Keratinocyte (primary cell): Measurements from ENCODE around the gene DBF4B. TPM values are rescaled to one million over a fixed set of nuclear protein-coding genes. Genes with fewer than 3 reads are reported as not detected.

Source experiments
- DNase-seq: peaks from one replicate; pipeline ENCODE4 v3.0.0-alpha.2; 2011; ENCODE audit warnings: low read depth, missing footprints, low spot score
- FAIRE-seq: peaks from 2 replicates; lab custom pipeline; 2011; peaks lifted over from hg19 to GRCh38; lab: Jason Lieb, UNC
- H2AFZ ChIP-seq: 2 replicates; pipeline ENCODE4 v1.6.0; 2012; ENCODE audit warnings: low read length, control low read depth, inconsistent platforms; ENCODE audit not compliant: control insufficient read depth
- H3K27ac ChIP-seq: 2 replicates; pipeline ENCODE4 v1.5.1; 2011; ENCODE audit warnings: low read length; ENCODE audit not compliant: control insufficient read depth, insufficient read depth
- H3K27me3 ChIP-seq: 3 replicates; pipeline ENCODE4 v1.6.0; 2011; ENCODE audit warnings: low read length; ENCODE audit not compliant: control insufficient read depth, insufficient read depth; ENCODE audit errors: extremely low read depth
- H3K36me3 ChIP-seq, 2 experiments: 2 replicates in 1 of 2; 3 replicates in 1 of 2; pipeline ENCODE4 v1.5.1; 2011; ENCODE audit warnings: low read length in 2 of 2, mild to moderate bottlenecking in 1 of 2; ENCODE audit not compliant: control insufficient read depth in 2 of 2, insufficient read depth in 2 of 2; ENCODE audit errors: extremely low read depth in 1 of 2
- H3K4me1 ChIP-seq: 3 replicates; pipeline ENCODE4 v1.5.1; 2011; ENCODE audit warnings: low read length; ENCODE audit not compliant: control insufficient read depth, insufficient read depth; ENCODE audit errors: extremely low read depth
- H3K4me2 ChIP-seq: 3 replicates; pipeline ENCODE4 v1.6.0; 2011; ENCODE audit warnings: low read depth, low read length; ENCODE audit not compliant: control insufficient read depth, insufficient read depth; ENCODE audit errors: extremely low read depth
- H3K4me3 ChIP-seq, 3 experiments: fragments of 200-600 bp in 1 of 3; sonication (generic) in 1 of 3; 2 replicates in 2 of 3; 3 replicates in 1 of 3; pipeline ENCODE4 v1.5.1; 2011 to 2016; ENCODE audit warnings: low read length in 3 of 3, mild to moderate bottlenecking in 3 of 3, control low read depth in 2 of 3, inconsistent platforms in 1 of 3, low read depth in 1 of 3, mixed read lengths in 1 of 3, mixed run types in 1 of 3, moderate library complexity in 1 of 3; ENCODE audit not compliant: control insufficient read depth in 2 of 3, insufficient read depth in 2 of 3; ENCODE audit errors: extremely low read depth in 1 of 3
- H3K79me2 ChIP-seq: 2 replicates; pipeline ENCODE4 v1.6.0; 2012; ENCODE audit warnings: low read length; ENCODE audit not compliant: control insufficient read depth, insufficient read depth
- H3K9ac ChIP-seq: 3 replicates; pipeline ENCODE4 v1.6.0; 2011; ENCODE audit warnings: low read length; ENCODE audit not compliant: control insufficient read depth, insufficient read depth; ENCODE audit errors: extremely low read depth
- H3K9me1 ChIP-seq: 3 replicates; pipeline ENCODE4 v1.6.0; 2011; ENCODE audit warnings: low read length; ENCODE audit not compliant: control insufficient read depth, insufficient read depth; ENCODE audit errors: extremely low read depth
- H3K9me3 ChIP-seq: 2 replicates; pipeline ENCODE4 v1.5.1; 2012; ENCODE audit warnings: low read depth, low read length; ENCODE audit not compliant: control insufficient read depth
- H4K20me1 ChIP-seq: 3 replicates; pipeline ENCODE4 v1.6.0; 2011; ENCODE audit warnings: low read length; ENCODE audit not compliant: control insufficient read depth, insufficient read depth; ENCODE audit errors: extremely low read depth
- CTCF ChIP-seq, 3 experiments: IDR thresholded peaks in 1 of 3; conservative IDR thresholded peaks in 1 of 3; optimal IDR thresholded peaks in 1 of 3; 2 replicates in 2 of 3; 3 replicates in 1 of 3; pipeline versions ENCODE3 to v1.5.1; 2011; ENCODE audit warnings: low read length in 3 of 3, mild to moderate bottlenecking in 3 of 3, moderate library complexity in 2 of 3, control low read depth in 1 of 3, inconsistent platforms in 1 of 3; ENCODE audit not compliant: insufficient read depth in 2 of 3; ENCODE audit errors: extremely low read depth in 1 of 3
- EZH2 ChIP-seq: IDR thresholded peaks from one replicate; pipeline ENCODE4 v1.6.1; 2012; ENCODE audit warnings: inconsistent platforms, mild to moderate bottlenecking, low read length, moderate library complexity
- dilution Hi-C: fragments of 300-500 bp; cut with MboI; formaldehyde crosslinking; loops from one replicate; pipeline ENCODE4 v1.7.0; 2020; ENCODE audit warnings: low sequenced_read_pairs; ENCODE audit not compliant: extremely low pct_ligation_motif_present
- polyA plus RNA-seq, 5 experiments: library from polyadenylated mRNA; depleted of rRNA in 3 of 5; stranded (reverse) in 3 of 5; stranded (forward) in 1 of 5; unstranded in 1 of 5; fragments of >200 nt; gene quantifications; 1 replicate in 1 of 5; 2 replicates in 3 of 5; 3 replicates in 1 of 5; pipeline versions ENCODE4 v1.2.1 to v1.2.3, GENCODE V29; 2011 to 2012; ENCODE audit warnings: missing spikeins in 2 of 5, low read depth in 1 of 5, low replicate concordance in 1 of 5

Gene DBF4B
- polyA plus RNA-seq, 1 donor (not counting 4 experiments of a cell fraction or from before 2014, with no cell fraction given), result 4.0 TPM

GRCh38 chr17:44758414-44759085 is 50.1 kb downstream of the DBF4B start, which contains the start of gene ADAM11:
TSS of gene ADAM11 (plus strand) at chr17:44758988. CDS start at chr17:44759200, 212 bp downstream.
- no peaks in the 10 kb centered on the region for H4K20me1 ChIP-seq
- dilution Hi-C loops, result no loop called here

GRCh38 chr17:44759086-44759915 is 50.8 kb downstream of the DBF4B start:
- no peak overlapping the region for H3K27ac ChIP-seq
- peak overlapping the region in 2 of 3 experiments; percentile 8 to 27 for H3K4me3 ChIP-seq
- no peak overlapping the region for H2AFZ ChIP-seq
- H3K36me3 ChIP-seq, result no peaks in the 10 kb centered on the region
- H3K79me2 ChIP-seq, result no peaks in the 10 kb centered on the region
- H3K9ac ChIP-seq, result no peak overlapping the region
- DNase-seq, result no peak
- no peaks in the 10 kb centered on the region for H3K9me1 ChIP-seq
- dilution Hi-C loops, result no loop called here
- H3K4me1 ChIP-seq, result no peaks in the 10 kb centered on the region
- FAIRE-seq, result no peak
- H4K20me1 ChIP-seq, result no peaks in the 10 kb centered on the region
- peak; percentile 71 for TF ChIP-seq EZH2
- TF ChIP-seq CTCF (optimal IDR thresholded peaks at IDR 0.05 in 1 of 3, IDR thresholded peaks at IDR 0.05 in 1 of 3, conservative IDR thresholded peaks at IDR 0.05 in 1 of 3; ENCODE audit: extremely low read depth in 1 of 3, insufficient read depth in 2 of 3, low read length in 3 of 3), result no peak
- H3K4me2 ChIP-seq, result peak overlapping the region; percentile 37
- no peaks in the 10 kb centered on the region for H3K9me3 ChIP-seq
- peaks cover 40% of the 10 kb centered on the region for H3K27me3 ChIP-seq

More at GRCh38 chr17:44758414-44759085, 50.1 kb downstream of the DBF4B start, which contains the start of gene ADAM11:
- peak within 1 kb of the TSS in 2 of 3 experiments; percentile 8 to 27 for H3K4me3 ChIP-seq
- no peak within 1 kb of the TSS for H3K27ac ChIP-seq
- H3K4me2 ChIP-seq, result peak within 1 kb of the TSS; percentile 37
- no peak within 1 kb of the TSS for H2AFZ ChIP-seq
- TF ChIP-seq EZH2 (peak; percentile 45), CTCF (optimal IDR thresholded peaks at IDR 0.05 in 1 of 3, IDR thresholded peaks at IDR 0.05 in 1 of 3, conservative IDR thresholded peaks at IDR 0.05 in 1 of 3; ENCODE audit: extremely low read depth in 1 of 3, insufficient read depth in 2 of 3, low read length in 3 of 3) (no peak)
- H3K27me3 ChIP-seq, result peaks cover 35% of the 10 kb centered on the region
- no peaks in the 10 kb centered on the region for H3K4me1 ChIP-seq
- no peak for FAIRE-seq
- no peak within 1 kb of the TSS for H3K9ac ChIP-seq
- no peaks in the 10 kb centered on the region for H3K9me1 ChIP-seq
- no peaks in the 10 kb centered on the region for H3K36me3 ChIP-seq
- no peaks in the 10 kb centered on the region for H3K9me3 ChIP-seq
- DNase-seq, result no peak
- no peaks in the 10 kb centered on the region for H3K79me2 ChIP-seq
